MCF 10A (cell line): Measurements from ENCODE around the gene KCNJ2. TPM values are rescaled to one million over a fixed set of nuclear protein-coding genes. Genes with fewer than 3 reads are reported as not detected.

Experiments
- BruUV-seq: library from RNA; stranded (reverse); fragments of 400-500 nt; replicated peaks from 2 replicates; lab custom pipeline; 2021; lab: Mats Ljungman, UMichigan
- CTCF ChIA-PET: fragments of 300-600 bp; sonication (Branson Sonifier 250); formaldehyde crosslinking; extraction: SDS; loops from one replicate; lab custom pipeline; 2021; ENCODE audit warnings: antibody characterized with exemption, inconsistent platforms; lab: Yijun Ruan, JAX
- POLR2A ChIA-PET: fragments of 300-600, 350-650 bp; sonication (Branson Sonifier 250); formaldehyde crosslinking; extraction: SDS; loops from one replicate; lab custom pipeline; 2020; ENCODE audit warnings: antibody characterized with exemption, inconsistent platforms; lab: Yijun Ruan, JAX
- DNase-seq: peaks from one replicate; pipeline ENCODE4 v3.0.0-alpha.2; 2018; ENCODE audit not compliant: unreplicated experiment
- H3K27ac Mint-ChIP-seq: one replicate; pipeline ENCODE4 v1.8.0; 2022; ENCODE audit warnings: mild to moderate bottlenecking, low read depth, mixed read lengths; ENCODE audit not compliant: unreplicated experiment
- H3K27me3 Mint-ChIP-seq: one replicate; pipeline ENCODE4 v1.8.0; 2022; ENCODE audit warnings: mixed read lengths; ENCODE audit not compliant: insufficient read depth, unreplicated experiment
- H3K36me3 Mint-ChIP-seq: one replicate; pipeline ENCODE4 v1.8.0; 2022; ENCODE audit warnings: mild to moderate bottlenecking, moderate library complexity, mixed read lengths; ENCODE audit not compliant: insufficient read depth, unreplicated experiment
- H3K4me1 Mint-ChIP-seq: one replicate; pipeline ENCODE4 v1.8.0; 2022; ENCODE audit warnings: mixed read lengths; ENCODE audit not compliant: insufficient read depth, unreplicated experiment
- H3K4me3 Mint-ChIP-seq: one replicate; pipeline ENCODE4 v1.8.0; 2022; ENCODE audit warnings: mild to moderate bottlenecking, moderate library complexity, mixed read lengths; ENCODE audit not compliant: unreplicated experiment
- H3K9me3 Mint-ChIP-seq: one replicate; pipeline ENCODE4 v1.8.0; 2022; ENCODE audit warnings: mixed read lengths; ENCODE audit not compliant: unreplicated experiment
- intact Hi-C: fragments of 100-400 bp; cut with micrococcal nuclease; formaldehyde crosslinking; loops from 2 replicates; pipeline ENCODE4 v1.14.1; 2022
- total RNA-seq: library from RNA; stranded (reverse); gene quantifications from 2 replicates; pipeline ENCODE4 v1.2.3, GENCODE V29; 2022
- TF ChIP-seq, protein P1 (sequence below): fragments of 200-600 bp; IDR thresholded peaks from one replicate; pipeline ENCODE4 v1.8.0; 2022; ENCODE audit warnings: antibody characterized with exemption, mild to moderate bottlenecking; ENCODE audit not compliant: unreplicated experiment

The KCNJ2 gene
- total RNA-seq, 1 experiment from 2014 or later = 0.19 TPM

DNA sequence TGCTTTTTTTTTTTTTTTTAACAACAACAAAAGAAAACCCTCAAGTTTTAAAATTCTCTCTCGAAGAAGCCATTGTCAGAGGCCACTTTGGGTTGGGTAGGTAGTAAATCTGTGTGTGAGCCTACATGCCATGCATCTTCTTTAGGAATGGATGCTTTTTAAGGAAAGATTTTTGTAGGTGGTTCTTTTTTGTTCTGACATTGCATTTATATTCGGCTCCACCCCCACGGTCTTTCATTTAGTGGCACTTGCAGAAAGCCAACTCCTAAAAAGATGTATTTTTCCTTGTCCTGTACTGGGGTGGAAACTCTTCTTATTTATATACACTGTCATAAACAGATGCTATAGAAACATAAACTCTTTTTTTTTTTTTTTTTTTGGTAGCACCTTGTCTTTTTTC, 35.1 kb downstream of the KCNJ2 start:
- no peaks in the 10 kb centered on the region for H3K9me3 Mint-ChIP-seq

DNA sequence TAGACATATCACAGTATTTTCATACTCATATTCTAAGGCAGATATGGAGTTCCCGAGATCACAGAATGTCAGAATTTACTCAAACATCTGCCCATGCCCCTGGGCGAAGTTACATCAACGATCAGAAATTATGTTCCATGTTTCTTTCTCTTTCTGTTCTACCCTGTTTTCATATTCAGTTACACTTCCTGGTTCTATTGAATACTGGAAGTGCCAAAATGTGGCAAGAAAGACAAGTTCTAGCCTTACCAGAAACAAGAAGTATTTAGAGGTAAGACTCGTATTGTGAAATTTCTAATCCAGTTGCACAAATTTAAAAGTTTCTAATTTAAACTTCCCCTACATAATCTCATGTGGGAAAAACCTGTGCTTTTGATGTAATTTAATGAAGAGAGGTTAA, 36.1 kb downstream of the KCNJ2 start:
- DNase-seq = no peak
- ChIA-PET CTCF (no interaction called here), POLR2A (no interaction called here)
- TF ChIP-seq, protein P1, sequence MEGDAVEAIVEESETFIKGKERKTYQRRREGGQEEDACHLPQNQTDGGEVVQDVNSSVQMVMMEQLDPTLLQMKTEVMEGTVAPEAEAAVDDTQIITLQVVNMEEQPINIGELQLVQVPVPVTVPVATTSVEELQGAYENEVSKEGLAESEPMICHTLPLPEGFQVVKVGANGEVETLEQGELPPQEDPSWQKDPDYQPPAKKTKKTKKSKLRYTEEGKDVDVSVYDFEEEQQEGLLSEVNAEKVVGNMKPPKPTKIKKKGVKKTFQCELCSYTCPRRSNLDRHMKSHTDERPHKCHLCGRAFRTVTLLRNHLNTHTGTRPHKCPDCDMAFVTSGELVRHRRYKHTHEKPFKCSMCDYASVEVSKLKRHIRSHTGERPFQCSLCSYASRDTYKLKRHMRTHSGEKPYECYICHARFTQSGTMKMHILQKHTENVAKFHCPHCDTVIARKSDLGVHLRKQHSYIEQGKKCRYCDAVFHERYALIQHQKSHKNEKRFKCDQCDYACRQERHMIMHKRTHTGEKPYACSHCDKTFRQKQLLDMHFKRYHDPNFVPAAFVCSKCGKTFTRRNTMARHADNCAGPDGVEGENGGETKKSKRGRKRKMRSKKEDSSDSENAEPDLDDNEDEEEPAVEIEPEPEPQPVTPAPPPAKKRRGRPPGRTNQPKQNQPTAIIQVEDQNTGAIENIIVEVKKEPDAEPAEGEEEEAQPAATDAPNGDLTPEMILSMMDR = no peak
- no peaks in the 10 kb centered on the region for H3K9me3 Mint-ChIP-seq
- H3K36me3 Mint-ChIP-seq = peaks cover 6% of the 10 kb centered on the region
- intact Hi-C loops = no loop called here
- BruUV-seq = no TSS peak
- H3K4me3 Mint-ChIP-seq = no peak overlapping the region
- no peak overlapping the region for H3K27ac Mint-ChIP-seq
- peaks cover 10% of the 10 kb centered on the region for H3K4me1 Mint-ChIP-seq
- no peaks in the 10 kb centered on the region for H3K27me3 Mint-ChIP-seq

More for the DNA sequence above, 35.1 kb downstream of the KCNJ2 start:
- Mint-ChIP-seq H3K4me3 (no peak overlapping the region), H3K36me3 (no peaks in the 10 kb centered on the region), H3K27me3 (no peaks in the 10 kb centered on the region), H3K27ac (no peak overlapping the region), H3K4me1 (peaks cover 10% of the 10 kb centered on the region)
- intact Hi-C loops = no loop called here
- no TSS peak for BruUV-seq
- CTCF ChIA-PET = no interaction called here
- DNase-seq = no peak
- POLR2A ChIA-PET = no interaction called here
- TF ChIP-seq, protein P1 = no peak

DNA sequence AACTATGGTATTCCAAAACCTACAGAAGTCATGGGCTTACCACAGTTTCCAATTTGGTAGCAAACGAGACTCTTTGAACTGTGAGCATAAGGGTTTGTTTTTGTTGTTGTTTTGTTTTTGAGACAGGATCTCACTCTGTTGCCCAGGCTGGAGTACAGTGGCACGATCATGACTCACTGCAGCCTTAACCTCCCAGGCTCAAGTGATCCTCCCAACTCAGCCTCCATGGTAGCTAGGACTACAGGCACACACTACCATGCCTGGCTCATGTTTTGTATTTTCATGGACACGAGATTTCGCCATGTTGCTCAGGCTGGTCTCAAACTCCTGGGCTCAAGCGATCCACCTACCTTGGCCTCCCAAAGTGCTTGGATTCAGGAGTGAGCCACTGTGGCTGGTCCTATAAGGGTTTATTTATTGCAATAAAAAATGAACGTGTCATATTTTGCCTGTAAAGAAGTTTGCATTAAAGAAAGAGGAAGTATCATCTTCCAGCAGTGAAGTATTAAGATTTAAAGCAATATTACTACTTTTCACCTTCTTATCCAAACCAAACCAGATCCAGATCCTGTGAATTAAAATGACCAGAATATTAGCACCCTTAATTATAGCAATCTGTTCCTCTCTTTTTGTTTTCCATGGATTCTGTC, 37.2 kb downstream of the KCNJ2 start:
- DNase-seq = no peak
- H3K27ac Mint-ChIP-seq = no peak overlapping the region
- BruUV-seq = no TSS peak
- H3K9me3 Mint-ChIP-seq = no peaks in the 10 kb centered on the region
- ChIA-PET CTCF (no interaction called here), POLR2A (no interaction called here)
- H3K27me3 Mint-ChIP-seq = no peaks in the 10 kb centered on the region
- TF ChIP-seq, protein P1 = no peak
- intact Hi-C loops = no loop called here
- peaks cover 6% of the 10 kb centered on the region for H3K36me3 Mint-ChIP-seq
- no peak overlapping the region for H3K4me3 Mint-ChIP-seq
- peaks cover 10% of the 10 kb centered on the region for H3K4me1 Mint-ChIP-seq

DNA sequence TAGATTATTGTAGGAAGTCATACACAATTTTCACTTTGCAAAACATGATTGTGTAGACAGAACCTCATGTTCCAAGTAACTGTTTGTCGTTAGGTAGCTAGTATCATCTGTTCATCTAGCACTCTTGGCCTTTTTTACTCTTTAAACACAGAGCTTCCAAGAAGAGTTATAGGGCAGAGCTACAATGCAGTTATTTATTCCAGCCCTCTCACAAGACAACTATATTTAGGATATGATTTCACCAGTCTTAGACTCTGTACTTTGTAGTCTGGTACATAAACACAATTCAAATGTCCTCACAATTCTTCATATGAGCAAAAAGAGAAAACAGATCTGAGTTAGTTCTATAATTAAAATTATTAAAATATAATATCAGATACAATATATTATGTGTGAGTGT, 37.9 kb downstream of the KCNJ2 start:
- Mint-ChIP-seq H3K4me3 (no peak overlapping the region), H3K4me1 (peaks cover 10% of the 10 kb centered on the region), H3K36me3 (peaks cover 6% of the 10 kb centered on the region), H3K9me3 (no peaks in the 10 kb centered on the region), H3K27me3 (no peaks in the 10 kb centered on the region), H3K27ac (no peak overlapping the region)
- CTCF ChIA-PET = no interaction called here
- POLR2A ChIA-PET = no interaction called here
- TF ChIP-seq, protein P1 = no peak
- BruUV-seq = no TSS peak
- intact Hi-C loops = no loop called here
- DNase-seq = no peak
